G401 (cell line): Measurements from ENCODE around the gene CCT6B. TPM values are rescaled to one million over a fixed set of nuclear protein-coding genes. Genes with fewer than 3 reads are reported as not detected.

Experiments used
- DNase-seq: peaks from one replicate; pipeline ENCODE4 v3.0.0-alpha.2; 2015; ENCODE audit warnings: low spot score
- in situ Hi-C: cut with HindIII; loops from 2 replicates; pipeline ENCODE4 v1.10.0; 2016; ENCODE audit warnings: low sequenced_read_pairs, mixed read lengths
- total RNA-seq: library from RNA; depleted of rRNA; stranded (reverse); fragments of >200 nt; shearing (Covaris generic); gene quantifications from 2 replicates; pipeline ENCODE4 v1.2.3, GENCODE V29; 2014; rRNA removed

The CCT6B gene
- total RNA-seq, 1 experiment from 2014 or later, result 0.14 TPM

DNA sequence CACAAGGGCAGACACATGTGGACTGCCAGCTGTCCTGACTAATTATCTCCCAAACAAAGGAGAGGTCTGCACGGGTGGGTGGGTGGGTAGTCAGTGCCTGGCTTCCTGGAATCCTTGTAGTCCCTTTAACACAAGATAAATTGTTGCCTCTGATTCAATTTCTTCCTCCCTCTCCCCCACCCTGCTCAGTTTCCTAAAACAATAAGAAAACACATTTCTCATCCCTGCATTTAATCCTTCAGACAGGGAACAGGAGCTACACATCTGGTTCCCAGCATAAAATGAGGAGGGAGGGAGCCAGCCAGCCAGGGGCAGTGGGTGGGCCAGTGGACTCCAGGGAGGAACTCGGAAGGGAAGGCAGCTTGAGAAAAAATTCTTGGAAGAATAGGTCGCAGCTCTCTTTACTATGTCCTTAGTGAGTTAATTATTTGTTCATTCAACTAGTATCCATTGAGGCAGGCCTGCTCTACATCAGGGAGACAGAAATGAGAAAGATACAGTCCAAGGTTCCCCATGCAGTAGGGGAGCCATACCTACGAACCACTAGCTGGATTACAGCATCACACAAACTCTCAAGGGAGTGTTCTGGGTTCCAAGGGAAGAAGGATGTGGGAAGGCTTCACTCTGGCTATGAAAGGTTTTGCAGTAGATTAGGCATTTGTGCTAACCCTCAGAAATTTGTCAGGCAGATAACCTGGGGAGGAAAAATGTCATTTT lies 58.3 kb downstream of the CCT6B start:
- in situ Hi-C loops, result no loop called here
- no peak for DNase-seq

DNA sequence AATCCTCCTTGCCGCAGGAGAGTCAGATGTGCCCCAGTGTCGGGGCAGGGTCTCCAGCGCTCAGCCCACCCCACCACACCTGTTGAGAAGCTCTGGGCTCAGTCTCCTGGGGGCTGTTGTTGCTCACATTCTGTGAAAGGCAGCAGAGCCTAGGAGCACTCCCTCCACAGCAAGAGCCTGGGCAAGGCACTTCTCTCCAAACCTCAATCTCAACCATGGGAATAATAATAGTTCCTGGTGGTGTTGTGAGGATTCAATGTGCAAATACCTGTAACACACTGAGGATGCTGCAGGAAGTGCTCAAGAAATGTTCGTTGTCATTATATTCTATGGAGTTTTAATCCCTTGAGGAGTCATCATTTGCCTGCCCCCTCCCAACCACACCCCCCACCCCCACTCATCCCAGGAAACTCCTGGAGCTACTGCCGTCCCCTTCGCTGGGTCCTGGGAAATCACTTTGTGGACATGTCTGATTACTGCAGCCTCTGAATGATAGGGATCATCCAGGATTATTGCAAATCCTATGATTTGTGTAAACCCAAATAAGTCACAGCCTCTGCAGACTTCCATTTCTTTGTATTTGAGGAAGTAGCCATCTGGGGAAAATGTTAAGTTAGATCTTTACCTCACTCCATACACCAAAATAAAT lies 61.5 kb downstream of the CCT6B start:
- in situ Hi-C loops, result no loop called here

DNA sequence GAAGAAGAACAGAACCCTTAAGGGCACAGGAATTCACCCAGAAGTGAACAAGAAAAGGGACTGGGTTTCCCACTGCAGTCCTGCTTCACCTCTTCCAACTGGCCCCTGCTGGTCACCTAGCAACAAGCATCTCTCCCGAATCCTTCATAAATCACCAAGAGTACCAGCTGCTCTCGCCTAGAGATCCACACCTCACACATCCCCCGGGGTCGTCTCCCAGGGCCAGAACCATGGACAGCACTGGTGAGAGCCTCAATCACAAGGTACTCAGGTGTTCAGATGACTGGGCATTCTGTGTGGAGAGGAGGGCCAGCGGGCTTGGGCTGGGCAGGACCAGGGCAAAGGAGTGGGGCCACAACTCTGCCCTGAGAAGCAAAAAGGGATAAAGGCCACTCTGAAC lies 65.9 kb downstream of the CCT6B start:
- no peak for DNase-seq
- in situ Hi-C loops, result no loop called here

More for the DNA sequence above, 61.5 kb downstream of the CCT6B start:
- DNase-seq, result no peak

DNA sequence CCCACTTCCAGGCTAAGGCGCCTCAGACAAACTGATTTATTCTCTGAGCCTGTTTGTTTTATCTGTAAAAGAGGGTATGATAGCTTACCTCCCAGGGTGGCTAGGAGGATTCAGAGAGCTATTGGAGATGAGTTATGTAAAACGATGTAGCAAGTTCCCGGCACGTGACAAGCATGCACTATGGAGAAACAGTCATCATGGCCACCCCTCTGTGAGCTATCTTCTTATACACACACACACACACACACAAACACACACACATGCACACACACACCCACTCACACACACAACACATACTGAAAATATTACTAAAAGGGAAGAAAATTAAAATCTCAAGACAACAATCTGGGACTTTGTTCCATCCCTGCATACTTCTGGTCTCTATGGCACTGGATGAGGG lies 66.3 kb downstream of the CCT6B start:
- in situ Hi-C loops, result no loop called here
- DNase-seq, result no peak

DNA sequence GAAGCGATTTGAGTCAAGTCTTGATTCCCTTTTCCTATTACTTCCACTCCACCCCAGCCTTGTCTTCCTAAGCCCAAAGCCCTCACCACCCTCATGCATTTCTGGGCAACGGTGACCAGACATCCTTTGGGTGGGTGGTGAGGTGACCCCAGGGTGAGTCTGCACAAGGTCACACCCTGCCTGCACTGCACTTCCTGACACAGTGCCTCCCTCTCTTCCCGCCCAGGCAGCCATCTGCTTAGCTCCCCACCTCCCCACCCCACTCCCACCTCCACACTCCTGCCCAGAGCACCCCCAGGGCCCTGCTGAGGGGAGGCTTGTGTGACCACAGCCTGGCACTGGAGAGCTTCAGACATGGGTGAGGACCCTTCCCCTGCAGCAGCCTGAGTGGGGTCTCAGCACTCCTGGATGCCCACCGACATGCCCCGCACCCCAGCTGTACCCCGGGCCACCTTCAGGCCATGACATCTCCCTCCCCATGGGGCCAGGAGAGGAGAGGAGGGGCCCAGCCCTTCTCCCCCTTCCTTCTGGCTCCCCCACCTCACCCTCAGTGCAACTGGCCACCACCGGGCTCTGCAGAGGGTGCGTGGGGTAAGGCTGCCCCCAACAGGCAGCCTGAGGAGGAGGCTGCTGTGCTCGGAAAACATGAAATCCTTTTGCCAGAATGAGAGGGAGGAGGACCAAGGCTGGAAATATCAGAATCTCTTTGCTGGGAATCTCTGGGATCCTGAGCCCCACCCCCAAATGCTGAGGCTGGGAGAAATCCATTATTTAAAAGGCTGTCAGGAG lies 68.6 kb downstream of the CCT6B start:
- in situ Hi-C loops, result no loop called here
- peak; percentile 53 for DNase-seq

DNA sequence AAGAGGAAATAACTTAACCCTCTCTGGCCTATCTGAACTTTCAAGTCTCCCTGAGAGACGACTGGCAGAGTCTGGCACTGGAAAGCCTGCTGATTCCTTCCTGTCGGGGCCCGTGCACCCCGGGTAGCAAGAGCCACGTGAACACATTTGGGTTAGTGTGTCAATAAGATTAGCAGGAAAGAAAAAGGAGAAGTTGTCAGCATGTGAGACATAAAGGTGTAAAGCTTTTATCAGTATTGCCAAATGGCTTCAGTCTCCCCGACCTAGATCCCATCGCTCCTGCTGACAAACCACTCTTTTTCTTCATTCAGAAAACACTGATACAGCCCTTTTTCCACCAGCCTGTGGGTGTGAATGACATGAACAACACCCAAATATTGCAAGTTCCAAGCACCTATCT lies 74.4 kb downstream of the CCT6B start:
- no peak for DNase-seq
- in situ Hi-C loops, result no loop called here

DNA sequence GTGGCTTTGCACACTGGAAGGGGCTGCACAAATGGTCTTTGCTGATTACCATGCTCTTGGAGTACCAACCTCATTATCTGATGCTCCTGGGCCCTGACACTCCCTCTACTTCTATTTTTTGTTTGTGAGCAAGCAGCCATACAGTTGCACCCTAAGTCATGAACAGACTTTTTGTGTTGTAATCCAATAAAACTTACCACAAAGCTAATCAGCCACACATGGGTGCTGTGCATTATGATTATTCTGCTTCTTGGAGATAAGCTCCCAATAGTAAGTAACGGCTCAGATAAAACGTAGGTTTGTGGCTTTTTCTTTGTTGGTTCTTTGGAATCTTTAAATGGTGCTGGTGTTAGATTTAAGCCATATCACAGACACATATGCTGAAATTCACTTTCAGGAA lies 76.2 kb downstream of the CCT6B start:
- DNase-seq, result no peak
- in situ Hi-C loops, result no loop called here

DNA sequence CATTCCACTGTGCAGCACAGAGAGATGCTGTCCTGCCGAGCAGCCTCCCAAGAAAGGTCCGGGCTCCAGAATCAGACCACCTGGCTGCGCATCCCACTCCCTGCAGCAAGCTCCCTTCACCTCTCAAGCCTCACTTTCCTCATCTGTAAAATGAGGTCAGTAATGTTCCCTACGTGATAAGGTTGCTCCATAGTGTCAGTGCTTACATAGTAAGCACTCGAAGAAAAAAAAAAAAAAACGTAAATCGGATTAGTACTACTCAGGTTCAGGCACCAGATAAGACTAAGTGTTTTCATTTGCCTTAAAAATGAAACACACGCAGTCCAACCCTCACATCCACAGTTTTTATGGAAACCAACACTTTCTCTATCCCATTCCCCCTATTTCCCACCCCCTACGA lies 76.7 kb downstream of the CCT6B start:
- in situ Hi-C loops, result no loop called here
- no peak for DNase-seq

DNA sequence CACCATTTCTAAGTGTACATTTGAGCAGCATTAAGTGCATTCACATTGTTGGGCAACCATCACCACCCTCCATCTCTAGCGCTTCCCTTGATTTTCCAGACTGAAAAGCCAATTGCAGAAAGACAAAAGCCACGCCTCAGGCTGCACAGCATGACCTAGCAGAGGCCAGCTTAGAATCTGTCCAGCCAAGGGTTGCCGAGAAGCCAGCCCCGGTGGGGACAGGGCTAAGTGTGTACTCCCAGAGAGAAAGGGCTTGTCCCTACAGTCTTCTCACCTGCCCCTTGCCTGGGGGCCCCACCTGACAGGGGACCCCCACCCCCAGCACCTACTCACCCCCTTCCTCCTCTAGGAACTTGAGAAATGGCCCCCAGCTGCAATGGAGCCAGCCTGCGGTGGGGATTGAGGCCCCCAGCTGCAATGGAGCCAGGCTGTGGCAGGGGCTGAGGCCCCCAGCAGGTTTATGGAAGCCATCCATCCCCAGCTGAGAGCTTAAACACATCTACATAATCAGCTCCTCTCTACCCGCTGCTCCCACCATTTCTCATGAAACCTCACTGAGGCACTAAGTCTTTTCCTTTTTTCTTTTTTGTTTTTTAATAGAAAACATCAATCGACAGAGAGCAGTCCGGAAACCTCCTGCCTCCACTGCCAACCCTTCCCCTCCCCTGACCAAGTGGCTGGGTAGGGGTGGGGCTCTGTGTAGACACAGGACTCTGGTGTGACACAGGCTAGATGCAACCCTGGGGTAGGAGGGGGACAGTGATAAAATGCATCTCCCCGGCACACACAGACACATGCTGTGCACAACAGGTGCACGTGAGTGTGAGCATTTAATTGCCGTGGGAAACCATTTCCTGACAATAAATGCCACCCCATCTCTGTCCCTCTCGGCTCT lies 77.9 kb downstream of the CCT6B start:
- DNase-seq, result no peak
- in situ Hi-C loops, result no loop called here

DNA sequence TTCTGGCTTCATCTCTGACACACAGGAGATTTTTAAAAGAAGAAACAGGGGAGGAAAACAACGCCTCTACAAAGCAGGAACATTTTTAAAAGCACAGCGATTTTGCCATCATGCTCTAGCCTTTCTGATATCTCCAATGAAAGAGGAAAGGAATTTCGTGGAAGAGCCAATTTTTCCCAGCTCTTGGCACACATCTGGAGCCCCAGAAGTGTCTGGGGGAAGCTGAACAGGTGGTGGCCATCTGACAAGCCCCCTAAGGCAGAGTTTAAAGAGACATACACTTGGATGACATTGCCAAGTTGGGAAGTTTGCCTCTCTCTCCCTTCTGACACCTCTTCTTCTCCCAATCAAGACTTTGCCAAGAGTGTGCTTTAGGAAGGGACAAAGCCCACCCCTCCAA lies 82.1 kb downstream of the CCT6B start:
- DNase-seq, result no peak
- in situ Hi-C loops, result no loop called here

Other genes with a start within 250 kb of the CCT6B start
- gene ZNF830, start 80 bp upstream of the CCT6B start, total RNA-seq, result 16.9 and 22.3 TPM in 2 replicates
- 38.8 and 49.3 TPM in 2 replicates for gene LIG3, start 19.1 kb upstream of the CCT6B start, total RNA-seq
- gene RFFL, start 102.2 kb upstream of the CCT6B start, total RNA-seq, result 6.5 and 13.0 TPM in 2 replicates
- 8.1 and 12.9 TPM in 2 replicates for gene RAD51D, start 158.4 kb upstream of the CCT6B start, total RNA-seq
- gene FNDC8, start 160.2 kb upstream of the CCT6B start, total RNA-seq, result not detected in 2 replicates
- 29.0 and 29.7 TPM in 2 replicates for gene NLE1, start 180.8 kb upstream of the CCT6B start, total RNA-seq
- not detected in 2 replicates for gene UNC45B, start 186.4 kb upstream of the CCT6B start, total RNA-seq
- gene SLC35G3, start 232.9 kb upstream of the CCT6B start, total RNA-seq, result not detected in 2 replicates